ENCODE results near the gene BNC2. TPM values are rescaled to one million over a fixed set of nuclear protein-coding genes. Genes with fewer than 3 reads are reported as not detected.

BNC2 gene
- total and polyA plus RNA-seq, 4 donors, result 0.96 to 23.2 (median 9.7) TPM

DNA sequence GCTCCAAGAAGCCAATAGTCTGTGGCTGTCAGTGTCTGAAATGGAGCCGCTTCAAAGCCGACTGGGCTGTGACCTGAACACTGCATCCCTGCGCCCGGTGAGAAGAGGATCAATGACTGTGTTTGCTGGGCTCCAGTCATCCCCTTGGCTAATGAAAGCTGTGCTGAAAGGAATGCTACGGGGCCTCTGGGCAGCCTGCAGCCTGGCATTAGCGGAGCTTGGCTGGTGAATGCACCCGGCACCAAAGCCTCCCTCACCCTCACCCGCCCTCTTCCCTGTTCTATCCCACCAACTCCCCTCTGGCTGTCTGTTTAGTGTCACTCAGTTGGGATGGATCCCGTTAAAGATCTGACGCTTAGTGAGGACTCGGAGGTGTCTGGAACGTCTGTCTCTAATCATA is 355.3 kb downstream of the BNC2 start:
- peak in 2 of 3 donors; percentile 27 to 50 for DNase-seq
- Histone ChIP-seq H3K4me3 (no peak overlapping the region), H3K4me1 (ENCODE audit: control insufficient read depth in 5 of 5, insufficient read depth in 5 of 5, low read length in 5 of 5) (peaks cover 0 to 31% (median 10%) of the 10 kb centered on the region in 5 donors), H3K27me3 (ENCODE audit: control insufficient read depth in 3 of 3, insufficient read depth in 3 of 3, low read length in 2 of 3) (no peaks in the 10 kb centered on the region), H3K9ac (ENCODE audit: insufficient read depth in 1 of 2, low read length in 2 of 2) (peak overlapping the region in 1 of 2 donors; percentile 61), H3K9me3 (ENCODE audit: control insufficient read depth in 4 of 4, insufficient read depth in 3 of 4, low read length in 3 of 4) (no peaks in the 10 kb centered on the region), H3K27ac (ENCODE audit: low read depth in 1 of 2, low read length in 1 of 2) (no peak overlapping the region), H3K36me3 (ENCODE audit: control insufficient read depth in 4 of 4, insufficient read depth in 4 of 4, low read length in 4 of 4) (no peaks in the 10 kb centered on the region)
- 80 to 84% methylated on average over 12 of the region's 12 CpGs for WGBS, 2 donors
- no peak for TF ChIP-seq CTCF (IDR thresholded peaks at IDR 0.05; ENCODE audit: control extremely low read depth, extremely low read depth)
- no peak for ATAC-seq (ENCODE audit: insufficient read depth, low FRiP score)

GRCh38 chr9:16514131-16514530 is 356.3 kb downstream of the BNC2 start:
- TF ChIP-seq CTCF (IDR thresholded peaks at IDR 0.05; ENCODE audit: control extremely low read depth, extremely low read depth), result no peak
- no peak for DNase-seq
- no peak for ATAC-seq (ENCODE audit: insufficient read depth, low FRiP score)
- no peaks in the 10 kb centered on the region for H3K9me3 ChIP-seq (ENCODE audit: control insufficient read depth in 4 of 4, insufficient read depth in 3 of 4, low read length in 3 of 4)
- no peak overlapping the region for H3K27ac ChIP-seq (ENCODE audit: low read depth in 1 of 2, low read length in 1 of 2)
- no peaks in the 10 kb centered on the region for H3K36me3 ChIP-seq (ENCODE audit: control insufficient read depth in 4 of 4, insufficient read depth in 4 of 4, low read length in 4 of 4)
- no peak overlapping the region for H3K4me3 ChIP-seq
- 79 to 81% methylated on average over 1 of the region's 1 CpG for WGBS, 2 donors
- H3K27me3 ChIP-seq (ENCODE audit: control insufficient read depth in 3 of 3, insufficient read depth in 3 of 3, low read length in 2 of 3), result no peaks in the 10 kb centered on the region
- peaks cover 0 to 27% (median 10%) of the 10 kb centered on the region in 5 donors for H3K4me1 ChIP-seq (ENCODE audit: control insufficient read depth in 5 of 5, insufficient read depth in 5 of 5, low read length in 5 of 5)
- H3K9ac ChIP-seq (ENCODE audit: insufficient read depth in 1 of 2, low read length in 2 of 2), result no peak overlapping the region

DNA sequence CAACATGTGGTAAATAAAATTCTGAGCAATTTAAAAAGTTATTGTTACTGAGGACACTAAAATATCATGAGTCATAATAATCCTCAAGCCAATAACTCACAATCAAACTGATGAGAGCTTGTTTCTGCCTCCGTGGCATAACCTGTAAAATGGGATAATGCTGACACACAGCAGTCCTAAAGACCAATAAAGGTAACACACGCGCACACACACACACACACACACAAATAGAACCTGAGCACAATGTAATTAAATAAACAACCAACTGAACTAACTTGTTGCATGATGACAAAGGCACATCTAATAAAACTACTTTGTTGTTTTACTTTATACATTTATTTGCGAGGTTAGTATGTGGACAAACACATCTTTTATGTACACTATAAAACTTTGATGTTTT is 358.2 kb downstream of the BNC2 start:
- Histone ChIP-seq H3K9me3 (ENCODE audit: control insufficient read depth in 4 of 4, insufficient read depth in 3 of 4, low read length in 3 of 4) (no peaks in the 10 kb centered on the region), H3K36me3 (ENCODE audit: control insufficient read depth in 4 of 4, insufficient read depth in 4 of 4, low read length in 4 of 4) (no peaks in the 10 kb centered on the region), H3K27me3 (ENCODE audit: control insufficient read depth in 3 of 3, insufficient read depth in 3 of 3, low read length in 2 of 3) (no peaks in the 10 kb centered on the region), H3K4me3 (no peak overlapping the region), H3K4me1 (ENCODE audit: control insufficient read depth in 5 of 5, insufficient read depth in 5 of 5, low read length in 5 of 5) (peaks cover 0 to 24% (median 10%) of the 10 kb centered on the region in 5 donors), H3K27ac (ENCODE audit: low read depth in 1 of 2, low read length in 1 of 2) (no peak overlapping the region), H3K9ac (ENCODE audit: insufficient read depth in 1 of 2, low read length in 2 of 2) (no peak overlapping the region)
- DNase-seq, result no peak
- TF ChIP-seq CTCF (IDR thresholded peaks at IDR 0.05; ENCODE audit: control extremely low read depth, extremely low read depth), result no peak
- ATAC-seq (ENCODE audit: insufficient read depth, low FRiP score), result no peak
- WGBS, 2 donors, result 84 to 91% methylated on average over 4 of the region's 4 CpGs

DNA sequence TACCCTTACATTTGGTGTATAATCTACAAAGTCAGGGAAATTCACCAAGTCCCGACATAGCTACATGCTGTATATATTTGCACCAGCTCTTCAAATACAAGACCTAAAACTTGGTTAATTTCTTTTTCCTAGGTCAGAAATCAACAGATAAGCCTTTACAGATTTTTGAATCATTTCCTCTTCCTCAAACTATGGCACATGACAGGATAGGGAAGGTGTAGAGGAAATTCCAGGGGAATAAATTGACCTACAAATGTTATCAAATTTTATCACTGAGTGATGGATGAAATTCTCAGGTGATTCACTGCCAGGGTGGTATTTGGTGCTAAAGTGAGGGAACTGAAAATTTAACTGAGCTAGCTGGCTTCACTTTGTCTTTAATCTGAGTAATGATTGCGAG is 360.0 kb downstream of the BNC2 start:
- Histone ChIP-seq H3K36me3 (ENCODE audit: control insufficient read depth in 4 of 4, insufficient read depth in 4 of 4, low read length in 4 of 4) (no peaks in the 10 kb centered on the region), H3K9me3 (ENCODE audit: control insufficient read depth in 4 of 4, insufficient read depth in 3 of 4, low read length in 3 of 4) (no peaks in the 10 kb centered on the region), H3K4me1 (ENCODE audit: control insufficient read depth in 5 of 5, insufficient read depth in 5 of 5, low read length in 5 of 5) (peaks cover 0 to 11% (median 8%) of the 10 kb centered on the region in 5 donors), H3K27ac (ENCODE audit: low read depth in 1 of 2, low read length in 1 of 2) (no peak overlapping the region), H3K9ac (ENCODE audit: insufficient read depth in 1 of 2, low read length in 2 of 2) (no peak overlapping the region), H3K27me3 (ENCODE audit: control insufficient read depth in 3 of 3, insufficient read depth in 3 of 3, low read length in 2 of 3) (no peaks in the 10 kb centered on the region), H3K4me3 (no peak overlapping the region)
- TF ChIP-seq CTCF (IDR thresholded peaks at IDR 0.05; ENCODE audit: control extremely low read depth, extremely low read depth), result no peak
- no peak for ATAC-seq (ENCODE audit: insufficient read depth, low FRiP score)
- DNase-seq, result no peak
- 92 to 96% methylated on average over 2 of the region's 2 CpGs for WGBS, 2 donors
